Neural progenitor cell (in vitro differentiated cells): ENCODE measurements around the gene ATAD3A.
"Not testable (repeated sequence)": the region's sequence is repeated elsewhere in the genome, so short reads cannot be mapped to it uniquely, and the experiment has no call there.

ENCODE experiments used
- EZH2 ChIP-seq: fragments of 200-600 bp; sonication (generic); IDR thresholded peaks from 2 replicates; pipeline ENCODE4 v1.6.1; 2017; ENCODE audit warnings: antibody characterized with exemption, mild to moderate bottlenecking, moderate library complexity
- TF ChIP-seq, protein P1 (sequence below): fragments of 200-600 bp; sonication (generic); IDR thresholded peaks from 2 replicates; pipeline ENCODE4 v1.5.1; 2017; ENCODE audit warnings: antibody characterized with exemption, mild to moderate bottlenecking

DNA sequence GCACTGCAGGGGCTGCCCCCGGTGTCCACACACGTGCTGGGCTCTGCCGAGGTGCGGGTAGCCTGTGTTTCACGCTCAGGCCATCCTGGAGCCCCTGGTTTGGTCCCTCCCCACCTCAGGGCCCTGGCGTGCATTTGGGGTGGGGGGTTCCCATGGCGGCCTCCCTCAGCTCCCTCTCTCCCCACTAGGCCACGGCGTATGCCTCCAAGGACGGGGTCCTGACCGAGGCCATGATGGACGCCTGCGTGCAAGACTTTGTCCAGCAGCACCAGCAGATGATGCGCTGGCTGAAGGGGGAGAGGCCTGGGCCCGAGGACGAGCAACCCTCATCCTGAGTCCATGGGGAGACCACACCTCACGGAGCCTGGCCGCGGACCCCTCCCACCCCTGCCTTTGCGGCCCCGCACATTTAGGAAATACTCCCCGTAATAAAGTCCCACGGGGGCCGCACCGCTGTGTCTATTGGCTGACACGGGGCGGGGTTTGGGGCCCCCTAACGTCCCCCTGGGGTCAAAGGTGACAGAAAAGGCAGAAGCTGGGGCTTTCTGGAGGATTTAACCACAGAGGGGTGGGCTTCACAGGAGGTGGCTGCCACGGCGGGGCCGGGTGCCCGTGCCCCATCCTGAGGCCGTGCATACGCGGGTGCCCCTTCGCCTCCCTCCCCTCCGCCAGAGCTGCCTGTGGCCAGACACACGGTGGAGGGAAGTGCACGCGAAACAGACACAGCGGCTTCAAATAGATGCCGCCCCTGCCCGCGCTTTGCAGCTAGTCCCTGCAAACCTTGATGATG, 43.6 kb upstream of the ATAD3A start:
- TF ChIP-seq, protein P1, sequence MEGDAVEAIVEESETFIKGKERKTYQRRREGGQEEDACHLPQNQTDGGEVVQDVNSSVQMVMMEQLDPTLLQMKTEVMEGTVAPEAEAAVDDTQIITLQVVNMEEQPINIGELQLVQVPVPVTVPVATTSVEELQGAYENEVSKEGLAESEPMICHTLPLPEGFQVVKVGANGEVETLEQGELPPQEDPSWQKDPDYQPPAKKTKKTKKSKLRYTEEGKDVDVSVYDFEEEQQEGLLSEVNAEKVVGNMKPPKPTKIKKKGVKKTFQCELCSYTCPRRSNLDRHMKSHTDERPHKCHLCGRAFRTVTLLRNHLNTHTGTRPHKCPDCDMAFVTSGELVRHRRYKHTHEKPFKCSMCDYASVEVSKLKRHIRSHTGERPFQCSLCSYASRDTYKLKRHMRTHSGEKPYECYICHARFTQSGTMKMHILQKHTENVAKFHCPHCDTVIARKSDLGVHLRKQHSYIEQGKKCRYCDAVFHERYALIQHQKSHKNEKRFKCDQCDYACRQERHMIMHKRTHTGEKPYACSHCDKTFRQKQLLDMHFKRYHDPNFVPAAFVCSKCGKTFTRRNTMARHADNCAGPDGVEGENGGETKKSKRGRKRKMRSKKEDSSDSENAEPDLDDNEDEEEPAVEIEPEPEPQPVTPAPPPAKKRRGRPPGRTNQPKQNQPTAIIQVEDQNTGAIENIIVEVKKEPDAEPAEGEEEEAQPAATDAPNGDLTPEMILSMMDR: not testable (repeated sequence)
- not testable (repeated sequence) for TF ChIP-seq EZH2
